ENCODE measurements around the gene TMUB1.
A peak's percentile ranks its signal among the peaks of the same experiment; 100 is the strongest.

Gene TMUB1

GRCh38 chr7:151101621-151102396 lies 18.5 kb upstream of the TMUB1 start:
- DNase-seq = no peak

- DNase-seq = no peak
Observed at GRCh38 chr7:151100921-151101320, 17.6 kb upstream of the TMUB1 start.

DNA sequence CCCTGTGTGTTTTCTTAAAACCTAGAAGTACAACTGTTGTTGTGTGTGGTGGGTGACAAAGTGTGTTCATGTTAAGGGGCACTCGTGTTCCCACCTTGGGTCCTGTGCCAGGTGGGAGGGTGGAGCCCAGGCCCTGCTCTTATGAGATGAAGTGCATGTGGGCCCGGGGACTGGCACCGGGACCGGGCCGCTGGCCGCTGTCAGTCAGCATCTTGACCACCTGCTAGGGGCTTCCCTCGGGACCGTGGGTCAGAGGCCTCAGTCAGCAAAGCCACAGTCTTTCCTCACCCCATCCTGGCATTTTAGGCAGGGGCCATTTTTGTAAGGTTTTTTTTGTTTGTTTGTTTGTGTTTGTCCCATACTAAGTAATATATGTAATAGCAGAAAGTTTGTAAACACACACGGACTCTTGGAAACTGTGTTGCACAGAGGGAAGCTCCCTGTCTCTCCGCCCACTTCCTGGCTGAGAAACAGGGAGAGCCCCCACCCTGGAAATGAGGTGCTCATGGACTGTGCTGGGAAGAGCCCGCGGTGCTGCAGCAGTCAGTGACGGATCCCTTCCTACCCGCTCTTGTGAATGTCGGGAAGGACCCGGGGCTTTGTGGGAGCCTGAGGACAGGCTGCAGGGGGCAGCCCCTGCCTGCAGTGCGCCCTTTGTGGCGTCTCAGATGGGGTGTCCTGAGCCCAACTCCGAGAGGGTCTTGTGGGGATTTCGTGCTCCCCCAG lies 16.4 kb upstream of the TMUB1 start:
- no peak for DNase-seq

- DNase-seq = no peak
Observed at GRCh38 chr7:151095828-151096475, 12.7 kb upstream of the TMUB1 start.

GRCh38 chr7:151095123-151095797 lies 12.0 kb upstream of the TMUB1 start:
- DNase-seq = no peak

GRCh38 chr7:151094675-151095074 lies 11.4 kb upstream of the TMUB1 start:
- DNase-seq = no peak

DNA sequence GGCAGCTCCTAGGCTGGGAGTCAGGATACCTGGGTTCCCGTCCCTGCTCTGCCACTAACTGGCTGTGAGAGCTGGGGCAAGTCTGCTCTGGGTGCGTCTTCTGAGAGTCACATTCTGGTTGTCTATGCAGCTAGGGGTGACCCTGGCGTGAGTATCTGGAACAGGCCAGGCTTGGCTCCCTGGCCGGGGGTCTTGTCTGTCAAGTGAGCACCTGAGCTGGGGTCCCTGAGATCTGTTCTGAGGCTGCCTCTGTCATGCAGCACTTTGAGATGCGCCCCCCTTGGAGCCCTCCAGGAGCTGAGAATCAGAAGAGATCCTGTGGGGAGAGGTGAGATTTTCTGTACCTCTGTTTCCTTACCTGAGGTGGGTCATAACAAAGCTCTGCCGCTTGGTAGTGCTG lies 10.5 kb upstream of the TMUB1 start:
- DNase-seq = no peak

DNA sequence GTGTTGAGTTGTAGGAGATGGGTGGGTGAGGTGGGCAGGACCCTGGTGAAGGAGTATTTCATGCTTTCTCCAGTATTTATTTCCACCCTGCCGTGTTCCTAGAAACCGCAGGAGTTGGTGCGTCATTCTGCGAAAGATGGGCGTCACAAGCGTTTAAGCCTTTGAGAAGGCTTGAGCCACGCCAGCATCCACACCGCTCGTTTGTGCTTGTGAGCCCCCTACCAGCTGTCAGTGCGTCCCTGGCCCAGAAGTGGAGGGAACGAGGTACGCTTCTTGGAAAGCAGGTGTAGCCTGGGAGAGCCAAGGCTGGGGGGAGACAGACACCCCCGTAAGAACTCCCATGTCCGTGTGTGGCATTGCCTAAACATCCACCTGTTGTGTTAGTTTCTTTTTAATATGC lies 8.7 kb upstream of the TMUB1 start:
- no peak for DNase-seq

DNA sequence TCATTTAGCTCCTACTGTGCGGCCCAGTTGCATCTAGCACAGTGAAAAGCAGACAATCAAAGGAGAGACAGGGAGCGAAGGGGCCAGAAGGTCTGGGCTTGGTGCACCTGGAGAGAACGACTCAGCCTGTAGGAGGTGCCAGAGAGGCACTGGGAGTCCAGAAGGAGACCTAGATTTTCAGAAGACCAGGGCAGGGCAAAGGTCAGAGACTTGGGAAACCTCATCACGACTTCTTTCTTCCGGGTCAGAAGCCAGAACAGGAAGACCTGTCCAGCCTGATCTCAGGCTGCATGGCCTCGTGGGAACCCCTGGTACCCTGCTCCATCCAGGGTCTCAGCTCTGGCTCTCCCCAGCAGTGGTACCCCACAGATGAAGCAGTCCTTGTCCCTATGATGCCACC lies 8.1 kb upstream of the TMUB1 start:
- no peak for DNase-seq

- no peak for DNase-seq
Observed at GRCh38 chr7:151091003-151091402, 7.7 kb upstream of the TMUB1 start.

- DNase-seq = no peak
Observed at GRCh38 chr7:151089893-151090730, 6.8 kb upstream of the TMUB1 start.

GRCh38 chr7:151088856-151089699 lies 5.8 kb upstream of the TMUB1 start:
- DNase-seq = no peak

DNA sequence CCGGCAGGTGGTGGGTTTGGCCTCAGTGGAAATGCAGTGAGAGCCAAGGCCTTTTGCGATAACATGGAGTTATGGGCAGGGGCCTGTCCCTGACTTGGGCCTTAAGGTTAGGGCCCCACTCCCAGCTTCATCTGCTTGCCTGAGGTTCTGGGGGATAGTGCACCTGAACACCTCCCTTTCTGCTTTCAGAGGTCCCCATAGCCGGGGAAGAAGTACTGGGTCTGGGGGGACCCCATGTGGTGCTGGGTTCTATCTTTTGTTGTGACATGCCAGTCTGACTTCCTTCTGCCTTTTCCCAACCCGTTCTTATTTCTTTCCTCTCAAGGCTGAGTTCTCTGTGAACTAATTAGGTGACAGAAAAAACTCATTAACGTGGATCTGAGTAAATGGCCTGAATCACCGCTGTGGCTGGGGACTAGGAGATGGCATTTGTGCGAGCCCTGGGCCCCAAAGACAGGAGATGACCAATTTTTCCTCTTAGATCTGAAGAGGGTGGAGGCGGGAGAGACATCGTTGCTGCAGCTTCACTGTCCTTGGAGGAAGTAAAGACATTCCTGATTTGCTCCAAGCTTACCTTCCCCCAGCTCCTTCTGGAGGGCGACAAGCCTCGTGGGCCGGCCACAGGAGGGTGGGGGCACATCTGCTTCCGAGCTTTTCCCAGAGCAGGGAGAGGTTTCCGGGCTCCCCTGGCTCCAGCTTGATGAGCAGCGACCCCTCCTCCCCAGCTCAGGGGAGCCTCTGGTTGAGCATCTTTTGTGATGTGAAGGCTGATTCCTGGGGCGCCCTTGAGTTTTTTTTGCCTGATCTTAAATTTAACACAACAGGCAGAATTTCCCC lies 4.9 kb upstream of the TMUB1 start:
- DNase-seq = no peak

- DNase-seq = no peak
Observed at GRCh38 chr7:151087245-151088018, 4.1 kb upstream of the TMUB1 start.

DNA sequence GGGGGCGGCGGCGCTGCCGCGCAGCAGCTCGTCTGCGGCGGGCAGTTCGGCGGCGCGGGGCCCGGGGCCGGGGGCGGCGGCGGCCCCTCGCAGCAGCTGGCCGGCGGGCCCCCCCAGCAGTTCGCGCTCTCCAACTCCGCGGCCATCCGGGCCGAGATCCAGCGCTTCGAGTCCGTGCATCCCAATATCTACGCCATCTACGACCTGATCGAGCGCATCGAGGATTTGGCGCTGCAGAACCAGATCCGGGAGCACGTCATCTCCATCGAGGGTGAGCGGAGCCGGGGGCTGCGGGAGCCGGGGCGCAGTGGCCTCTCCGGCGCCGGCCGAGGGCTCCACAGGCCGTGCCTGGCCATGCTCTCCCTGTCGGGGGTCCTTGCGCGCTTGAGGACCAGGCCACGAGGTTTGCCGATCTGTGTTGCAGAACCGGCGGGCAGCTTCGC lies 3.5 kb upstream of the TMUB1 start:
- DNase-seq = no peak

- peak in 3 of 4 experiments; percentile 10 to 57 (median 34) for DNase-seq
Observed at GRCh38 chr7:151085691-151086620, 2.7 kb upstream of the TMUB1 start, which contains the start of gene AGAP3. TSS of gene AGAP3 (plus strand) at chr7:151086475. CDS start at chr7:151086742, 267 bp downstream.

DNA sequence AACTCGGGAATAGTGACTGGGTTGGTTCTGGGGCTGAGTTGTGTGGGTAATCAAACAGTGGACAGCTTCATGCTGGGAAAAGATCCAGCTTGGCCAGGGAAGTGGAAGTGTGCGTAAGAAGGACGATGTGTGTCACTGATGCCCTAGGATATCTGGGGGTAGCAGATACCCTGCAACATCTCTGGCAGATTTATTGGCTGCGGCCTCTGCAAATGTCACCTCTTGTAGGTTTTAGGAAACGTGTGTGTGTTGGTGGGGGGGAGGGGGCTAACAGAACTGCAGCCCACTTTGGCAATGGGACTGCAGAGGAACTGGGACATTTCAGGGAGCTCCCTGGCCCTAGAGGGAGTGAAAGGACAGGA lies 2.0 kb upstream of the TMUB1 start:
- DNase-seq = no peak

GRCh38 chr7:151083824-151084160 lies 499 bp upstream of the TMUB1 start:
- DNase-seq = no peak
